ENCODE results near the gene SPATS2L.

DNA sequence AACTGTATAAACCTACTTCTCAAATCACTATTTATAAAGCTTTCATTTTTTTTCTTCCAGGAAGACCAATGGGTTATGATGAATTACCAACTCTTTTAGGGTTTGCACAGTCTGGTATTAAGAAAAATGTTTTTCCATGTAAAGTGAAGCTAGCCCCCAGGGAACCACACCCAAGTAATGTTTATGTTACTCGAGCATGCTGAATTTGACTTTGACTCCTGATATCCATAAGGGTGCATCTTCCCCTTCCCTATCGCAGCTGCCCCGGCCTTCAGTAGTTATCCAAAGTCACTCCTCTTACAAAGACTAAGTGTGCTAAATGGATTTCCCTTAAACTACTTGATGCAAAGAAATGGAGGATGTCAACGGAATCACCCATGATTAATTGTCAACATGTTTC is 181.7 kb downstream of the SPATS2L start:
- TF ChIP-seq, protein P1, sequence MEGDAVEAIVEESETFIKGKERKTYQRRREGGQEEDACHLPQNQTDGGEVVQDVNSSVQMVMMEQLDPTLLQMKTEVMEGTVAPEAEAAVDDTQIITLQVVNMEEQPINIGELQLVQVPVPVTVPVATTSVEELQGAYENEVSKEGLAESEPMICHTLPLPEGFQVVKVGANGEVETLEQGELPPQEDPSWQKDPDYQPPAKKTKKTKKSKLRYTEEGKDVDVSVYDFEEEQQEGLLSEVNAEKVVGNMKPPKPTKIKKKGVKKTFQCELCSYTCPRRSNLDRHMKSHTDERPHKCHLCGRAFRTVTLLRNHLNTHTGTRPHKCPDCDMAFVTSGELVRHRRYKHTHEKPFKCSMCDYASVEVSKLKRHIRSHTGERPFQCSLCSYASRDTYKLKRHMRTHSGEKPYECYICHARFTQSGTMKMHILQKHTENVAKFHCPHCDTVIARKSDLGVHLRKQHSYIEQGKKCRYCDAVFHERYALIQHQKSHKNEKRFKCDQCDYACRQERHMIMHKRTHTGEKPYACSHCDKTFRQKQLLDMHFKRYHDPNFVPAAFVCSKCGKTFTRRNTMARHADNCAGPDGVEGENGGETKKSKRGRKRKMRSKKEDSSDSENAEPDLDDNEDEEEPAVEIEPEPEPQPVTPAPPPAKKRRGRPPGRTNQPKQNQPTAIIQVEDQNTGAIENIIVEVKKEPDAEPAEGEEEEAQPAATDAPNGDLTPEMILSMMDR (IDR thresholded peaks at IDR 0.05), result no peak
- TF ChIP-seq POLR2A (IDR thresholded peaks at IDR 0.05), result no peak

Data from lower leg skin (tissue), 3 donors.